ENCODE results near the gene BLOC1S5.
"Not testable (repeated sequence)": the region's sequence is repeated elsewhere in the genome, so short reads cannot be mapped to it uniquely, and the experiment has no call there.

Gene BLOC1S5

DNA sequence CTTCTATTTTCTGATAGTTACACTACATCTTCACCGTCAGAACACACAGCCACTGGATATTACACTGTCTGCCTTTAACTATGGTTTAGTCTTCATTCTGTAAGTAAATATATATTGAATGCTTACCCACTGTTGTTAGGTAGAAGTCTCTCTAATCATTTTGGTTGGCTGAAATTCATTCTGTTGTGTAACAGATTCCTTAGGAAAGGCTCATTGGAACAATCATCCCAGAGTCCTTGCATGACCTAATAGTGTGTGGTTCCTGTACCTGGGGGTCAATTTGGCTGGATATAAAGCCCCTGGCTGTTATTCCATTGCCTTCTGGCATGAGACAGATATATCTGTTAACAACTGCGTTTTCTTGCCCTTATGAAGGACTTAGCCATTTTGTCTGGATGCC is 9.9 kb downstream of the BLOC1S5 start:
- TF ChIP-seq CTCF (IDR thresholded peaks at IDR 0.05; ENCODE audit: extremely low read depth, insufficient read depth, missing control alignments) = no peak
- in situ Hi-C loops (cut with MboI; ENCODE audit: low pct_unique_long_range_greater_than_20kb, low sequenced_read_pairs, unreplicated experiment) = no loop called here
- no peak for DNase-seq (ENCODE audit: low spot score)

- TF ChIP-seq CTCF (IDR thresholded peaks at IDR 0.05; ENCODE audit: extremely low read depth, insufficient read depth, missing control alignments) = no peak
- DNase-seq (ENCODE audit: low spot score) = no peak
- in situ Hi-C loops (cut with MboI; ENCODE audit: low pct_unique_long_range_greater_than_20kb, low sequenced_read_pairs, unreplicated experiment) = loop anchor here (25.0 kb wide), 1 partner anchor 760 kb away; no protein-coding TSS in a partner anchor
Observed at GRCh38 chr6:8047541-8048292, 16.5 kb downstream of the BLOC1S5 start.

DNA sequence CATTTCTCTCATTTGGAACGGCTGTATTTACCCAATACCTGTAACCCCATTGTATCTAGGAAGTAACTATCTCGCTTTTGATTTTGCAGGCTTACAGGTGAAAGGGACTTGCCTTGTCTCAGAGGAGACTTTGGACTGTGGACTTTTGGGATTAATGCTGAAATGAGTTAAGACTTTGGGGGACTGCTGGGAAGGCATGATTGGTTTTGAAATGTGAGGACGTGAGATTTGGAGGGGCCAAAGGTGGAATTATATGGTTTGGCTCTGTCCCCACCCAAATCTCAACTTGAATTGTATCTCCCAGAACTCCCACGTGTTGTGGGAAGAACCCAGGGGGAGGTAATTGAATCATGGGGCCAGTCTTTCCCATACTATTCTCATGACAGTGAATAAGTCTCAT is 18.4 kb downstream of the BLOC1S5 start:
- in situ Hi-C loops (cut with MboI; ENCODE audit: low pct_unique_long_range_greater_than_20kb, low sequenced_read_pairs, unreplicated experiment) = loop anchor here (25.0 kb wide), 1 partner anchor 758 kb away; no protein-coding TSS in a partner anchor

GRCh38 chr6:8043221-8043620 is 21.0 kb downstream of the BLOC1S5 start:
- no peak for TF ChIP-seq CTCF (IDR thresholded peaks at IDR 0.05; ENCODE audit: extremely low read depth, insufficient read depth, missing control alignments)
- in situ Hi-C loops (cut with MboI; ENCODE audit: low pct_unique_long_range_greater_than_20kb, low sequenced_read_pairs, unreplicated experiment) = loop anchor here (25.0 kb wide), 1 partner anchor 756 kb away; no protein-coding TSS in a partner anchor
- DNase-seq (ENCODE audit: low spot score) = no peak

More for the DNA sequence above, 18.4 kb downstream of the BLOC1S5 start:
- DNase-seq (ENCODE audit: low spot score) = not testable (repeated sequence)

DNA sequence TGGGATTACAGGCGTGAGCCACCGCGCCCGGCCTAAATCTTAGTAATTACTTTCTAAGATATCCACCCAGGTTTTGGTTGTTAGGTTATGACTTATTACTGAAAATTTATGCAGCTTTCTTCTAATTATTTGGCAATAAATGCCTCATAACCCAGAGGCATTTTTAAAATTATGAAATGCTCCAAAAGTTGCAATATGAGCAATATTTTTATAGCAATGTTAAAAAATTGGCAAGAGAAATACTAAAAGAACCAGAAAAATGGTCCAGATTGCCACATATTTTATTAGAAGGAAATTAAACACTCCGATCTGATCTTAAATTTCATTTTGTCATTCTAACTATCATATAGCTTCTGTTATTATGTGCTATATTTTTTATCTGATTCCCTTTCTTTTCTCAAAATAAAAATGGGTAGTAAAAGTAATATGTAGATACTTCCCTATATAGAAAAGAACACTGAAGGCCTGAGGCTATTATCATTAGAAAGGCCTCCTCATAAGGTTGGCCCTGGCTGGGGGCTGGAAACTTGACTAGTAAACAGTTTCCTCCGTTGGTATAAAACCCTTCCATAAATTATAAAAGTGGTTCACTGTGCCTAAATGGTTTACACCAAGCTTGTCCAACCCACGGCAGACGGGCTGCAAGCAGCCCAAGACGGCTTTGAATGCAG is 22.1 kb downstream of the BLOC1S5 start:
- in situ Hi-C loops (cut with MboI; ENCODE audit: low pct_unique_long_range_greater_than_20kb, low sequenced_read_pairs, unreplicated experiment) = loop anchor here (25.0 kb wide), 1 partner anchor 755 kb away; no protein-coding TSS in a partner anchor
- TF ChIP-seq CTCF (IDR thresholded peaks at IDR 0.05; ENCODE audit: extremely low read depth, insufficient read depth, missing control alignments) = no peak
- no peak for DNase-seq (ENCODE audit: low spot score)

DNA sequence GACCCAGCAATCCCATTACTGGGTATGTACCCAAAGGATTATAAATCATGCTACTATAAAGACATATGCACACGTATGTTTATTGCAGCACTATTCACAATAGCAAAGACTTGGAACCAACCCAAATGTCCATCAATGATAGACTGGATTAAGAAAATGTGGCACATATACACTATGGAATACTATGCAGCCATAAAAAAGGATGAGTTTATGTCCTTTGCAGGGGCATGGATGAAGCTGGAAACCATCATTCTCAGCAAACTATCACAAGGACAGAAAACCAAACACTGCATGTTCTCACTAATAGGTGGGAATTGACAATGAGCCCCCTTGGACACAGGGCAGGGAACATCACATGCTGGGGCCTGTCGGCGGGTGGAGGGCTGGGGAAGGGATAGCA is 30.1 kb downstream of the BLOC1S5 start:
- in situ Hi-C loops (cut with MboI; ENCODE audit: low pct_unique_long_range_greater_than_20kb, low sequenced_read_pairs, unreplicated experiment) = loop anchor here (25.0 kb wide), 1 partner anchor 747 kb away; no protein-coding TSS in a partner anchor
- DNase-seq (ENCODE audit: low spot score) = not testable (repeated sequence)

- in situ Hi-C loops (cut with MboI; ENCODE audit: low pct_unique_long_range_greater_than_20kb, low sequenced_read_pairs, unreplicated experiment) = loop anchor here (25.0 kb wide), 1 partner anchor 744 kb away; no protein-coding TSS in a partner anchor
- no peak for TF ChIP-seq CTCF (IDR thresholded peaks at IDR 0.05; ENCODE audit: extremely low read depth, insufficient read depth, missing control alignments)
- DNase-seq (ENCODE audit: low spot score) = no peak
Observed at GRCh38 chr6:8030920-8031319, 33.3 kb downstream of the BLOC1S5 start.
